Keratinocyte (primary cell): ENCODE data around the gene ABTB1. TPM values are rescaled to one million over a fixed set of nuclear protein-coding genes. Genes with fewer than 3 reads are reported as not detected.

Experiments
- DNase-seq: peaks from one replicate; pipeline ENCODE4 v3.0.0-alpha.2; 2011; ENCODE audit warnings: low read depth, missing footprints, low spot score
- FAIRE-seq: peaks from 2 replicates; lab custom pipeline; 2011; peaks lifted over from hg19 to GRCh38; lab: Jason Lieb, UNC
- H2AFZ ChIP-seq: 2 replicates; pipeline ENCODE4 v1.6.0; 2012; ENCODE audit warnings: low read length, control low read depth, inconsistent platforms; ENCODE audit not compliant: control insufficient read depth
- H3K27ac ChIP-seq: 2 replicates; pipeline ENCODE4 v1.5.1; 2011; ENCODE audit warnings: low read length; ENCODE audit not compliant: control insufficient read depth, insufficient read depth
- H3K27me3 ChIP-seq: 3 replicates; pipeline ENCODE4 v1.6.0; 2011; ENCODE audit warnings: low read length; ENCODE audit not compliant: control insufficient read depth, insufficient read depth; ENCODE audit errors: extremely low read depth
- H3K36me3 ChIP-seq, 2 experiments: 2 replicates in 1 of 2; 3 replicates in 1 of 2; pipeline ENCODE4 v1.5.1; 2011; ENCODE audit warnings: low read length in 2 of 2, mild to moderate bottlenecking in 1 of 2; ENCODE audit not compliant: control insufficient read depth in 2 of 2, insufficient read depth in 2 of 2; ENCODE audit errors: extremely low read depth in 1 of 2
- H3K4me1 ChIP-seq: 3 replicates; pipeline ENCODE4 v1.5.1; 2011; ENCODE audit warnings: low read length; ENCODE audit not compliant: control insufficient read depth, insufficient read depth; ENCODE audit errors: extremely low read depth
- H3K4me2 ChIP-seq: 3 replicates; pipeline ENCODE4 v1.6.0; 2011; ENCODE audit warnings: low read depth, low read length; ENCODE audit not compliant: control insufficient read depth, insufficient read depth; ENCODE audit errors: extremely low read depth
- H3K4me3 ChIP-seq, 3 experiments: fragments of 200-600 bp in 1 of 3; sonication (generic) in 1 of 3; 2 replicates in 2 of 3; 3 replicates in 1 of 3; pipeline ENCODE4 v1.5.1; 2011 to 2016; ENCODE audit warnings: low read length in 3 of 3, mild to moderate bottlenecking in 3 of 3, control low read depth in 2 of 3, inconsistent platforms in 1 of 3, low read depth in 1 of 3, mixed read lengths in 1 of 3, mixed run types in 1 of 3, moderate library complexity in 1 of 3; ENCODE audit not compliant: control insufficient read depth in 2 of 3, insufficient read depth in 2 of 3; ENCODE audit errors: extremely low read depth in 1 of 3
- H3K79me2 ChIP-seq: 2 replicates; pipeline ENCODE4 v1.6.0; 2012; ENCODE audit warnings: low read length; ENCODE audit not compliant: control insufficient read depth, insufficient read depth
- H3K9ac ChIP-seq: 3 replicates; pipeline ENCODE4 v1.6.0; 2011; ENCODE audit warnings: low read length; ENCODE audit not compliant: control insufficient read depth, insufficient read depth; ENCODE audit errors: extremely low read depth
- H3K9me1 ChIP-seq: 3 replicates; pipeline ENCODE4 v1.6.0; 2011; ENCODE audit warnings: low read length; ENCODE audit not compliant: control insufficient read depth, insufficient read depth; ENCODE audit errors: extremely low read depth
- H3K9me3 ChIP-seq: 2 replicates; pipeline ENCODE4 v1.5.1; 2012; ENCODE audit warnings: low read depth, low read length; ENCODE audit not compliant: control insufficient read depth
- H4K20me1 ChIP-seq: 3 replicates; pipeline ENCODE4 v1.6.0; 2011; ENCODE audit warnings: low read length; ENCODE audit not compliant: control insufficient read depth, insufficient read depth; ENCODE audit errors: extremely low read depth
- CTCF ChIP-seq, 3 experiments: IDR thresholded peaks in 1 of 3; conservative IDR thresholded peaks in 1 of 3; optimal IDR thresholded peaks in 1 of 3; 2 replicates in 2 of 3; 3 replicates in 1 of 3; pipeline versions ENCODE3 to v1.5.1; 2011; ENCODE audit warnings: low read length in 3 of 3, mild to moderate bottlenecking in 3 of 3, moderate library complexity in 2 of 3, control low read depth in 1 of 3, inconsistent platforms in 1 of 3; ENCODE audit not compliant: insufficient read depth in 2 of 3; ENCODE audit errors: extremely low read depth in 1 of 3
- EZH2 ChIP-seq: IDR thresholded peaks from one replicate; pipeline ENCODE4 v1.6.1; 2012; ENCODE audit warnings: inconsistent platforms, mild to moderate bottlenecking, low read length, moderate library complexity
- dilution Hi-C: fragments of 300-500 bp; cut with MboI; formaldehyde crosslinking; loops from one replicate; pipeline ENCODE4 v1.7.0; 2020; ENCODE audit warnings: low sequenced_read_pairs; ENCODE audit not compliant: extremely low pct_ligation_motif_present
- polyA plus RNA-seq, 5 experiments: library from polyadenylated mRNA; depleted of rRNA in 3 of 5; stranded (reverse) in 3 of 5; stranded (forward) in 1 of 5; unstranded in 1 of 5; fragments of >200 nt; gene quantifications; 1 replicate in 1 of 5; 2 replicates in 3 of 5; 3 replicates in 1 of 5; pipeline versions ENCODE4 v1.2.1 to v1.2.3, GENCODE V29; 2011 to 2012; ENCODE audit warnings: missing spikeins in 2 of 5, low read depth in 1 of 5, low replicate concordance in 1 of 5

ABTB1 gene
- polyA plus RNA-seq, 1 donor (not counting 4 experiments of a cell fraction or from before 2014, with no cell fraction given): 11.6 TPM

- H3K9me3 ChIP-seq: no peaks in the 10 kb centered on the region
- H3K4me2 ChIP-seq: no peak overlapping the region
- DNase-seq: no peak
- dilution Hi-C loops: no loop called here
- H3K4me1 ChIP-seq: peaks cover 8% of the 10 kb centered on the region
- H2AFZ ChIP-seq: no peak overlapping the region
- no peaks in the 10 kb centered on the region for H4K20me1 ChIP-seq
- H3K9ac ChIP-seq: no peak overlapping the region
- H3K36me3 ChIP-seq: no peaks in the 10 kb centered on the region
- TF ChIP-seq CTCF (optimal IDR thresholded peaks at IDR 0.05 in 1 of 3, IDR thresholded peaks at IDR 0.05 in 1 of 3, conservative IDR thresholded peaks at IDR 0.05 in 1 of 3; ENCODE audit: extremely low read depth in 1 of 3, insufficient read depth in 2 of 3, low read length in 3 of 3) (no peak), EZH2 (no peak)
- no peaks in the 10 kb centered on the region for H3K79me2 ChIP-seq
- H3K27me3 ChIP-seq: peaks cover 14% of the 10 kb centered on the region
- H3K27ac ChIP-seq: no peak overlapping the region
- H3K9me1 ChIP-seq: no peaks in the 10 kb centered on the region
- H3K4me3 ChIP-seq: no peak overlapping the region
- no peak for FAIRE-seq
Measured at GRCh38 chr3:127634653-127635052, 38.1 kb upstream of the ABTB1 start.

- dilution Hi-C loops: no loop called here
- Histone ChIP-seq H3K4me3 (no peak overlapping the region), H3K27ac (no peak overlapping the region), H3K9ac (no peak overlapping the region), H4K20me1 (no peaks in the 10 kb centered on the region), H3K36me3 (no peaks in the 10 kb centered on the region), H3K27me3 (no peaks in the 10 kb centered on the region), H3K4me2 (no peak overlapping the region), H3K79me2 (no peaks in the 10 kb centered on the region), H3K9me3 (no peaks in the 10 kb centered on the region), H3K9me1 (no peaks in the 10 kb centered on the region), H2AFZ (no peak overlapping the region), H3K4me1 (peaks cover 7% of the 10 kb centered on the region)
- DNase-seq (no peak), FAIRE-seq (no peak)
- TF ChIP-seq EZH2: no peak
Measured at GRCh38 chr3:127637546-127637945, 35.2 kb upstream of the ABTB1 start.

- TF ChIP-seq EZH2: no peak
- no peak for TF ChIP-seq CTCF (optimal IDR thresholded peaks at IDR 0.05 in 1 of 3, IDR thresholded peaks at IDR 0.05 in 1 of 3, conservative IDR thresholded peaks at IDR 0.05 in 1 of 3; ENCODE audit: extremely low read depth in 1 of 3, insufficient read depth in 2 of 3, low read length in 3 of 3)
- no peak overlapping the region for H3K4me2 ChIP-seq
- H3K4me3 ChIP-seq: no peak overlapping the region
- no peaks in the 10 kb centered on the region for H3K36me3 ChIP-seq
- no peaks in the 10 kb centered on the region for H3K27me3 ChIP-seq
- no peak overlapping the region for H3K27ac ChIP-seq
- H3K9ac ChIP-seq: no peak overlapping the region
- H3K79me2 ChIP-seq: no peaks in the 10 kb centered on the region
- FAIRE-seq: no peak
- no peaks in the 10 kb centered on the region for H4K20me1 ChIP-seq
- no peak for DNase-seq
- H3K9me1 ChIP-seq: no peaks in the 10 kb centered on the region
- H2AFZ ChIP-seq: no peak overlapping the region
- H3K9me3 ChIP-seq: no peaks in the 10 kb centered on the region
- dilution Hi-C loops: no loop called here
- H3K4me1 ChIP-seq: peaks cover 7% of the 10 kb centered on the region
Measured at GRCh38 chr3:127637971-127638370, 34.8 kb upstream of the ABTB1 start.
